Measurements from ENCODE around the gene SHROOM3. TPM values are rescaled to one million over a fixed set of nuclear protein-coding genes. Genes with fewer than 3 reads are reported as not detected.
"Not testable (repeated sequence)": the region's sequence is repeated elsewhere in the genome, so short reads cannot be mapped to it uniquely, and the experiment has no call there.

The SHROOM3 gene
- polyA plus RNA-seq, 1 donor, result 34.3 TPM

- peak; percentile 8 for DNase-seq
Measured at GRCh38 chr4:76447393-76447851, 12.4 kb downstream of the SHROOM3 start.

GRCh38 chr4:76448211-76448610 lies 13.2 kb downstream of the SHROOM3 start:
- DNase-seq, result no peak

GRCh38 chr4:76449362-76449767 lies 14.3 kb downstream of the SHROOM3 start:
- DNase-seq, result no peak

DNA sequence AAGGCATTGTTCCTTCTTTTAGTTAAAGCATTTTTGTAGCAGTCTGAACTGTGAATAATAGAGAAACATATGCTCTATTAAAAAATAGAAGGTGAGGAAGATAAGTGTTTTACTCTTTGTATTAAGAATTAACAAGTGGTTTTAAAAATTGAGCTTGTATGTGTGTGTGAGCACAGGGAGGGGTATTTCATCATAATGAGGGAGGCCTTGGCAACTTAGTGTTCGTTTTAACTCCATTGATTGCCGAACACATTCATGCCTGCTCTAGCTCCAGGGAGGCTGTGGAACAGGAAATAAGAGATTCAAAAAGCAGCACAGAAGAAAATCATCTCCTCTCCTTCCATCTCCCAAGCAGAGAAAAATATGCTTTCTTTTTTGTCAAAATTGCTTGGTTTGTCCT lies 14.8 kb downstream of the SHROOM3 start:
- no peak for DNase-seq

DNA sequence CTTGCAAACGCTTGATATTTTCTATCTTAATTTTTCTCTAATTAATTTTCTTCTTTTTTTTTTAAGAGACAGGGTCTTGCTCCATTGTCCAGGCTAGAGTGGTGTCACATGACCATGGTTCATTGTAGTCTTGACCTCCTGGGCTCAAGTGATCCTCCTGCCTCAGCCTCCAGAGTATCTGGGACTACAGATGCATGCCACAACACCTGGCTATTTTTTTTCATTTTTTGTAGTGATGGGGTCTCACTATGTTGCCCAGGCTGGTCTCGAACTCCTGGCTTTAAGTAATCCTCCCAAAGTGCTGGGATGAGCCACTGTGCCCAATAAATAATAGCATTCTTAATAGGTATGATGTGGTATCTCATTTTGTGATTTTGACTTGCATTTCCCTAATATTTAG lies 18.2 kb downstream of the SHROOM3 start:
- no peak for DNase-seq

- DNase-seq, result not testable (repeated sequence)
Measured at GRCh38 chr4:76454073-76454472, 19.0 kb downstream of the SHROOM3 start.

GRCh38 chr4:76457885-76458284 lies 22.9 kb downstream of the SHROOM3 start:
- DNase-seq, result no peak

DNA sequence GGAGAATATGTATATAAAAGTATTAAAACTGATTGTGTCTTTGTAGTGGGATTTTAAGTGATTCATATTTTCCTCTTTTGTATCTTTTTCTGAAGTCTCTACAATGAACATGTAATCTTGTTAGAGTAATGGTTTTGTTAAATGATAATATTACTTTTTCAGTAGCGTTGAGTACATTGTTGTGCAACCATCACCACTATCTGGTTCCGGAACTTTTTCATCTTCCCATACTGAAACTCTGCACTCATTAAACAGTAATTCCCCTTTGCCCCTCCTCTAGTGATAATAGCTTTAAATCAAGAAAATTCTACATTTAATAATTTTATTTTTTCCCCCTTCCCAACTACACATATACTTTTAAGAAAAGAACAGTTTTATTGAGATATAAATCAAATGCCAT lies 23.3 kb downstream of the SHROOM3 start:
- no peak for DNase-seq

DNA sequence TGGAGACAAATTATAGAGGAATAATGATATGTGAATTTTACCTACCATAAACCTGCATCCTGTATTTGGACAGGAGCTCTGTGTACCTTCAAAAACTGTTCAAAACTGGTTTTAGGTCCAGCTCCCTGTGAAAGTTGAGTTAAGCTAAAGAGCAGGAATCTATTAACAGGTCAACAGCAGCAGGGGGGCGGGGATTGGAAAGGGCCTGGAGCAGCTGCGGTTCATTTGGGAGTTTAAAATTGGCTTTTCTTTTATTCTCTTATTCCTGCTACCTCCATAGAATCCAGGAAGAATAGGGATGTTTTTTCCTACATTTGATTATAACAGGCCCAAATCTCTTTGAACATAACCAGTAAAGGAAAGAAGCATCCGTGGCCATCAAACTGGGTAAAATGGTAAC lies 23.8 kb downstream of the SHROOM3 start:
- peak; percentile 55 for DNase-seq

DNA sequence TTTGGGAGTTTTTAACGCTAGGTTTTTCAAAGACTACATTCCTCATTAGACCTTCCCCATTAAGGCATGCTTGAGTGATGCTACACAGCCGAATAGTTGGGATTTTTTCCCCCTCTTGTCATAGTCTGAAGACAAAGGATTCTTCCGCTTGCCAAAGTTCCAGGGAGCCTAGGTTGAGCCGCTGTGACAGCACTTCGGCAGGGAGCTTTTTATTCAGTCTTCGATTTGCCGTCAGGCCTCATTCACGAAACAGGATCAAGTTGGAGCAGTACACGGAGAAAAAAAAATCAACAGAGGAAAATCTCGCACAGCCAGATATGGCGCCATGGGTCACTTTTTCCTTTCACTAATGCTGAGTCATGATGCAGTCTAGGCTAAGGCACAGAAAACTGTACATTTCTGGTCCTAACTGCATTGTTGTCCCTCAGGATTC lies 24.3 kb downstream of the SHROOM3 start:
- peak; percentile 68 for DNase-seq

GRCh38 chr4:76463568-76463967 lies 28.5 kb downstream of the SHROOM3 start:
- no peak for DNase-seq

DNA sequence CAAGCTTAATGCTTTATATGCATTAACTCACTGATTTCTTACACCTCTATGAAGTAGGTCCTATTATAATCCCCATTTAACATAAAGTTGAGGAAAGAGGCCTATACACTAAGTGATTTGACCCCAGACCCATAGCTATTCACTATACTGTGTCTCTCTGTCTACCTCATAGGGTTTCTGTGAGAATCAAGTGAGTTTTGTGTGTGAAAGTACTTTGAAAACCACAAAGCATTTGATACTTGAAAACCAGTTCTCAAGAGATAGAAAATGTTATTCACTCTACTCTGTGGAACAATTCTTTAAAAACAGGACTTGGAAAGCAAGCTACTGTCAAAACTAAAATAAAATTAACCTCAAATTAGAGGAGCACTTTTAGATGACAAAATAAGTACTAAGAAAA lies 35.0 kb downstream of the SHROOM3 start:
- DNase-seq, result no peak

DNA sequence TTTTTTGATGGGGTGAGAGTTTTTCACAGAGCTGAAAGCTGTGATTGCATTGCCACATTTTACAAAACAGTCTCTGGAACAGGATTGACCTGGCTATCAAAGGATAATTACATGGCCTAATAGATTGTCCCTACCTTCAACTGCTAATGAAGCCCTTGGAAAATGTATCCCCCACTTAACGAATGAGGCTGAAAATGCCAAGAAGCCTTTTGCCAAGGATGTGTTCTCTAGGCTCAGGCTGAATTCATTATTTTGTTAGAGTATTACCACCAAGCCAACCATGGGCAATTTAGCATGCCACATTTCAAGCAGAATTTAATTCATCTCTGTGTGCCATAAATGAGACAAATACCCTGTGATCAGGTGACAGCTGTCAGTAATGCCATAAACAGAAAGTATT lies 35.5 kb downstream of the SHROOM3 start:
- DNase-seq, result no peak

- no peak for DNase-seq
Measured at GRCh38 chr4:76476571-76476970, 41.5 kb downstream of the SHROOM3 start.

DNA sequence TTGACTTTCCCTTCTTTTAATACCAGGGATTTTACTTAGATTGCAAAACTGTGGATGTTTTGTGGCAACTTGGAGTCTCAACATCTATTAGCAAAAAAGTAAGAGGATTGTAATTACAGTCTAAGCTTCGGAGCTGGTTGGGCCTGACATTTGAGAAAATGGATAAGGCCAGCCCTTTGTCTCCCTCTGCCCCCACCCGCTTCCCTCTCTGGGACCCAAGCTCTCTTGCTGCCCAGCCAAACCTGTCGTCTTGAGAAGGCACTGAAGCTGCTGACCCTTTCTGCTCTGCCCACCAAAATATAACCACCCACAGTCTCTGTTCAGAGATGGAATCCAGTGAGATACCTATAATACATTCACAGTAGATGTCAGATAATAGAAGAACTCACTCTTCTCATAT lies 49.6 kb downstream of the SHROOM3 start:
- DNase-seq, result no peak

DNA sequence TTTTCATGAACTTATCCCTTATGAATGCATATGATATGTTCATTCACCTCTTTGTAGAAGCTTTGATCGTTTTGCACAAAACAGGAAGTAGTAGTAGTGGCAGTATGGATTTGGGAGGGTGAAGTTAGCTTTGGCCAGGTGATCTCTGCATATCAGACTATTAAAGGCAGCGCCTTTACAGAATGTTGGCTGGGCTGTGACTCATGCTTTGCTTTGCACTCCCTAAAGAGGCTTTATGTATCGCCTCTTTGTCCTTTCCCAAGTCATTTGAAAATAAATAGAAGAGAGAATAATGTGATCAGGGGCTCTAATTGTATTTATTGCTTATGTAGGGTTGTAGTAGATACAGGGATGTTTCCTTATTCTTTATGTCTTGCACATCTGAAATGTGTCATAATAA lies 50.4 kb downstream of the SHROOM3 start:
- DNase-seq, result no peak

- DNase-seq, result no peak
Measured at GRCh38 chr4:76486588-76487276, 51.7 kb downstream of the SHROOM3 start.

DNA sequence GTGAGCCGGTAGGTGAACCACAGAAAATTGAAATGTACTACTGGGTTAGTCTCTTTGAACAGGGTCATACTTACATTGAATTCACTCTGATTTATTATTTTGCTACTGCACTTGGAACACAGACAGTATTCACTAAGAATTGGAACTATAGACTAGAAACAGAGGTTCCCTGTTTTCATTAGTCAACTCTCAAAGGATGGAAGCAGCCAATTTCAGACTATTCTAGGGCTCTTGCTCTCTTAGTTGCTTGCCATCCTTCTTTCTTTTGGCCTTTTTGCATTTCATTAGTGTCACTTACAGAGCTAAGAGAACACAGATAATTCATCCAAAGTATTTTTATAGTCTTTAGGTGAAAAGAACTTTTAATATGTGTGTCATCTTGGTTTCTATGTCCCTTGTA lies 52.6 kb downstream of the SHROOM3 start:
- DNase-seq, result no peak

GRCh38 chr4:76488455-76488854 lies 53.4 kb downstream of the SHROOM3 start:
- DNase-seq, result no peak

- DNase-seq, result no peak
Measured at GRCh38 chr4:76488888-76489685, 54.1 kb downstream of the SHROOM3 start.

DNA sequence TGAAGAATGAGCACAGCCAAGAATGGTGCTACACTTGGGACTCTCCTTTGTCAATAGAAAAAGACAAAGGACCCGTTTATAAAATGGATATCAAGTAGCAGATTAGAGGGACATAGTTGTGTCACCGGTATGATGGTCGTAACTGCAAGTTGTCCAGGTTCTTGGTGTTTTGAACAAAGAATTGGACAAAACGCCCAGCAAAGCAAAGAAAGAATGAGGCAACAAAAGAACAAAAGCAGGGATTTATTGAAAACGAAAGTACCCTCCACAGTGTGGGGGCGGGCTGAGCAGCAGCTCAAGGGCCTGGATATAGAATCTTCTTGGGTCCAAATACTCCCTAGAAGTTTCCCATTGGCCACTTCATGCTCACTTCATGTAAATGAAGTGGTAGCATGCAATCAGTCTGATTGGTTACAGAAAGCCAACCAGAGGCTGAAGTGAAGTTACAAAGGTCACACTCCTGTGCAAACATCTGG lies 54.7 kb downstream of the SHROOM3 start:
- DNase-seq, result no peak

GRCh38 chr4:76492055-76492454 lies 57.0 kb downstream of the SHROOM3 start:
- no peak for DNase-seq

- DNase-seq, result no peak
Measured at GRCh38 chr4:76494243-76494642, 59.2 kb downstream of the SHROOM3 start.
